Fibroblast of the aortic adventitia (primary cell): ENCODE results near the gene TMEM106B. TPM values are rescaled to one million over a fixed set of nuclear protein-coding genes. Genes with fewer than 3 reads are reported as not detected.

Experiments used
- DNase-seq: peaks from one replicate; pipeline ENCODE4 v3.0.0-alpha.2; 2010; ENCODE audit warnings: low read depth
- H3K4me3 ChIP-seq: 2 replicates; pipeline ENCODE4 v1.5.1; 2011; ENCODE audit warnings: low read depth, mild to moderate bottlenecking, control low read depth, low read length, moderate library complexity
- CTCF ChIP-seq: IDR thresholded peaks from 2 replicates; pipeline ENCODE4 v1.5.1; 2011; ENCODE audit warnings: mild to moderate bottlenecking, low read length, control low read depth, inconsistent platforms; ENCODE audit not compliant: insufficient read depth
- total RNA-seq: library from RNA; depleted of rRNA; stranded (reverse); fragments of >200 nt; gene quantifications from 2 replicates; pipeline ENCODE4 v1.2.3, GENCODE V29; 2012; ENCODE audit warnings: low replicate concordance

The TMEM106B gene
- total RNA-seq, 1 donor, result 146 TPM

GRCh38 chr7:12258074-12258473 is 47.0 kb downstream of the TMEM106B start:
- no peak for TF ChIP-seq CTCF
- no peak for DNase-seq
- no peak overlapping the region for H3K4me3 ChIP-seq

GRCh38 chr7:12267542-12267941 is 56.4 kb downstream of the TMEM106B start:
- no peak for DNase-seq
- H3K4me3 ChIP-seq, result no peak overlapping the region
- no peak for TF ChIP-seq CTCF

GRCh38 chr7:12269100-12269895 is 58.2 kb downstream of the TMEM106B start:
- TF ChIP-seq CTCF, result no peak
- H3K4me3 ChIP-seq, result no peak overlapping the region
- no peak for DNase-seq

GRCh38 chr7:12281038-12281437 is 69.9 kb downstream of the TMEM106B start:
- DNase-seq, result peak; percentile 31
- TF ChIP-seq CTCF, result no peak

GRCh38 chr7:12287901-12288300 is 76.8 kb downstream of the TMEM106B start:
- H3K4me3 ChIP-seq, result no peak overlapping the region
- no peak for DNase-seq
- TF ChIP-seq CTCF, result no peak

More at GRCh38 chr7:12281038-12281437, 69.9 kb downstream of the TMEM106B start:
- no peak overlapping the region for H3K4me3 ChIP-seq

- H3K4me3 ChIP-seq, result no peak overlapping the region
- DNase-seq, result no peak
- TF ChIP-seq CTCF, result no peak
These were observed 78.9 kb downstream of the TMEM106B start for GRCh38 chr7:12289996-12290395.
